Loucy (cell line): ENCODE data around the gene GGCX.

Source experiments
- EZH2phosphoT487 ChIP-seq: fragments of 200-600 bp; IDR thresholded peaks from 2 replicates; pipeline ENCODE4 v1.6.1; 2018; ENCODE audit warnings: antibody characterized with exemption, mild to moderate bottlenecking, moderate library complexity, borderline replicate concordance
- TF ChIP-seq, protein P1 (sequence below): fragments of 200-600 bp; sonication (generic); conservative IDR thresholded peaks from 2 replicates; pipeline ENCODE4 v1.5.1; 2014; ENCODE audit warnings: mild to moderate bottlenecking, antibody characterized with exemption, low read length

- TF ChIP-seq, protein P1, sequence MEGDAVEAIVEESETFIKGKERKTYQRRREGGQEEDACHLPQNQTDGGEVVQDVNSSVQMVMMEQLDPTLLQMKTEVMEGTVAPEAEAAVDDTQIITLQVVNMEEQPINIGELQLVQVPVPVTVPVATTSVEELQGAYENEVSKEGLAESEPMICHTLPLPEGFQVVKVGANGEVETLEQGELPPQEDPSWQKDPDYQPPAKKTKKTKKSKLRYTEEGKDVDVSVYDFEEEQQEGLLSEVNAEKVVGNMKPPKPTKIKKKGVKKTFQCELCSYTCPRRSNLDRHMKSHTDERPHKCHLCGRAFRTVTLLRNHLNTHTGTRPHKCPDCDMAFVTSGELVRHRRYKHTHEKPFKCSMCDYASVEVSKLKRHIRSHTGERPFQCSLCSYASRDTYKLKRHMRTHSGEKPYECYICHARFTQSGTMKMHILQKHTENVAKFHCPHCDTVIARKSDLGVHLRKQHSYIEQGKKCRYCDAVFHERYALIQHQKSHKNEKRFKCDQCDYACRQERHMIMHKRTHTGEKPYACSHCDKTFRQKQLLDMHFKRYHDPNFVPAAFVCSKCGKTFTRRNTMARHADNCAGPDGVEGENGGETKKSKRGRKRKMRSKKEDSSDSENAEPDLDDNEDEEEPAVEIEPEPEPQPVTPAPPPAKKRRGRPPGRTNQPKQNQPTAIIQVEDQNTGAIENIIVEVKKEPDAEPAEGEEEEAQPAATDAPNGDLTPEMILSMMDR: no peak
- TF ChIP-seq EZH2phosphoT487: no peak
Observed at GRCh38 chr2:85583667-85584353, 22.5 kb upstream of the GGCX start.
